HEK293T (cell line): ENCODE measurements around the gene CIC.

Experiments
- CTCF ChIA-PET: fragments of 350-600 bp; formaldehyde crosslinking; extraction: SDS; loops from one replicate; lab custom pipeline; 2021; ENCODE audit warnings: antibody characterized with exemption, inconsistent platforms; lab: Yijun Ruan, JAX
- POLR2A ChIA-PET: fragments of 350-600 bp; formaldehyde crosslinking; extraction: SDS; loops from one replicate; lab custom pipeline; 2020; ENCODE audit warnings: antibody characterized with exemption, inconsistent platforms; lab: Yijun Ruan, JAX
- DNase-seq: peaks from one replicate; pipeline ENCODE4 v3.0.0; 2012; ENCODE audit warnings: mixed read lengths; ENCODE audit errors: extremely low spot score
- ARNT ChIP-seq: fragments of 450-650 bp; IDR thresholded peaks from 2 replicates; pipeline ENCODE4 v1.6.1; 2017; ENCODE audit warnings: mild to moderate bottlenecking
- BHLHE40 ChIP-seq: fragments of 450-650 bp; IDR thresholded peaks from 2 replicates; pipeline ENCODE4 v1.6.1; 2016; ENCODE audit warnings: mild to moderate bottlenecking, moderate library complexity, borderline replicate concordance
- CTBP1 ChIP-seq: fragments of 450-650 bp; IDR thresholded peaks from 2 replicates; pipeline ENCODE4 v1.6.1; 2016; ENCODE audit warnings: borderline replicate concordance
- ELF4 ChIP-seq: fragments of 450-650 bp; IDR thresholded peaks from 2 replicates; pipeline ENCODE4 v1.6.1; 2017; ENCODE audit warnings: antibody characterized with exemption
- FOXA1 ChIP-seq: fragments of 450-650 bp; IDR thresholded peaks from 2 replicates; pipeline ENCODE4 v1.6.1; 2016; ENCODE audit warnings: mild to moderate bottlenecking
- FOXK2 ChIP-seq: fragments of 450-650 bp; IDR thresholded peaks from 2 replicates; pipeline ENCODE4 v1.6.1; 2016; ENCODE audit warnings: mild to moderate bottlenecking
- FOXM1 ChIP-seq: fragments of 450-650 bp; IDR thresholded peaks from 2 replicates; pipeline ENCODE4 v1.6.1; 2017; ENCODE audit warnings: mild to moderate bottlenecking, borderline replicate concordance
- HDGF ChIP-seq: fragments of 450-650 bp; IDR thresholded peaks from 2 replicates; pipeline ENCODE4 v1.6.1; 2017; ENCODE audit warnings: antibody characterized with exemption, borderline replicate concordance
- L3MBTL2 ChIP-seq: fragments of 450-650 bp; conservative IDR thresholded peaks from 2 replicates; pipeline ENCODE4 v1.6.1; 2016; ENCODE audit warnings: mild to moderate bottlenecking
- LEF1 ChIP-seq: fragments of 450-650 bp; IDR thresholded peaks from 2 replicates; pipeline ENCODE4 v1.6.1; 2017; ENCODE audit warnings: mild to moderate bottlenecking, borderline replicate concordance
- NFRKB ChIP-seq: fragments of 450-650 bp; IDR thresholded peaks from 2 replicates; pipeline ENCODE4 v1.6.1; 2016; ENCODE audit warnings: mild to moderate bottlenecking, moderate library complexity
- SP1 ChIP-seq: fragments of 450-650 bp; IDR thresholded peaks from 2 replicates; pipeline ENCODE4 v1.6.1; 2017
- SUZ12 ChIP-seq: fragments of 450-650 bp; IDR thresholded peaks from 2 replicates; pipeline ENCODE4 v1.6.1; 2016; ENCODE audit warnings: mild to moderate bottlenecking
- TARDBP ChIP-seq: fragments of 450-650 bp; IDR thresholded peaks from 2 replicates; pipeline ENCODE4 v1.6.1; 2016
- ZNF384 ChIP-seq: fragments of 450-650 bp; IDR thresholded peaks from 2 replicates; pipeline ENCODE4 v1.6.1; 2016
- TF ChIP-seq, protein P1 (sequence below): fragments of 450-650 bp; IDR thresholded peaks from 2 replicates; pipeline ENCODE4 v1.6.1; 2016

Gene CIC

DNA sequence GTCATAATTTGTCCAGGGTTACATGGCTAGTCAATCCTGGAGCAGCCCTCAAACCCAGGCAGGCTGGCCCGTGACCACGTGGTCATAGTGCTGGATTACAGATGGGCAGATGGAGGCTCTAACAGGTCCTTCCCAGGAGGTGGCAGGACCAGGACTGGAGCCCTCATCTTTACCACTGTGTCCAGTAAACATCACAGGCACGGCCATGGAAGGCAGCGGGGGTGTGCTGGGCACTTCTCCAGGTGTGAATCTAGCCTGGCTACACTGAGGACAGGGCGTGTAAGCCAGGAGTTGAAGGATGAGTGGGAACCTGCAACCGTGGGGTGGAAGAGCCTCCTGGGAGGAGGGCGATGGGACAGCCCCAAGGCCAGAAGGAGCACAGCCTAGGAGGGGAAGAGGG, 6.1 kb downstream of the CIC start:
- CTCF ChIA-PET = interaction anchor here (1.2 kb wide), 1 partner anchor 29 kb away, joined by 5 read pairs; no protein-coding TSS in a partner anchor
- POLR2A ChIA-PET = interaction anchor here (1.0 kb wide), 1 partner anchor 32 kb away, joined by 4 read pairs; the partner anchor contains the start of gene GSK3A
- TF ChIP-seq TARDBP (no peak), FOXA1 (no peak), LEF1 (no peak), NFRKB (no peak), SUZ12 (no peak), CTBP1 (no peak), BHLHE40 (no peak), ZNF384 (no peak), ELF4 (no peak), SP1 (no peak)
- TF ChIP-seq, protein P1, sequence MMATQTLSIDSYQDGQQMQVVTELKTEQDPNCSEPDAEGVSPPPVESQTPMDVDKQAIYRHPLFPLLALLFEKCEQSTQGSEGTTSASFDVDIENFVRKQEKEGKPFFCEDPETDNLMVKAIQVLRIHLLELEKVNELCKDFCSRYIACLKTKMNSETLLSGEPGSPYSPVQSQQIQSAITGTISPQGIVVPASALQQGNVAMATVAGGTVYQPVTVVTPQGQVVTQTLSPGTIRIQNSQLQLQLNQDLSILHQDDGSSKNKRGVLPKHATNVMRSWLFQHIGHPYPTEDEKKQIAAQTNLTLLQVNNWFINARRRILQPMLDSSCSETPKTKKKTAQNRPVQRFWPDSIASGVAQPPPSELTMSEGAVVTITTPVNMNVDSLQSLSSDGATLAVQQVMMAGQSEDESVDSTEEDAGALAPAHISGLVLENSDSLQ = no peak
- no peak for DNase-seq

DNA sequence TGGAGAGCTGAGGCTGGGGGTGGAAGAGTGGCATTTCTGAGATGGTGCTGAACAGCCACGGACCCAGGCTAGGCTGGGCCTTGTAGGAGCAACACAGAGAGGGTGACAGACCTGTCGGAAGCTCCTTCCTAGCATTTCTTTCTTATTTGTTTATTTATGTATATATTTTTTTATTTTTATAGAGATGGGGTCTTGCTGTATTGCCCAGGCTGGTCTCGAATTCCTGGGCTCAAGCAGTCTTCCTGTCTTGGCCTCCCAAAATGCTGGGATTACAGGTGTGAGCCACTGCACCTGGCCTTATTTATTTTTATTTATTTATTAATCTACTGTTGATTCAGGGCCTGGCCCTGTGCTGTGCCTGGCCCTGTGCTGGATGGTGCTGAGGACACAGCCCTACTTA, 6.5 kb downstream of the CIC start:
- no peak for DNase-seq
- POLR2A ChIA-PET = interaction anchor here (1.0 kb wide), 1 partner anchor 33 kb away, joined by 4 read pairs; the partner anchor contains the start of gene GSK3A
- CTCF ChIA-PET = interaction anchor here (1.2 kb wide), 1 partner anchor 29 kb away, joined by 5 read pairs; no protein-coding TSS in a partner anchor
- TF ChIP-seq TARDBP = no peak
- TF ChIP-seq FOXK2 = no peak
- no peak for TF ChIP-seq SP1
- no peak for TF ChIP-seq LEF1
- no peak for TF ChIP-seq ZNF384
- TF ChIP-seq, protein P1 = no peak
- TF ChIP-seq FOXA1 = no peak
- TF ChIP-seq NFRKB = no peak
- no peak for TF ChIP-seq ARNT
- TF ChIP-seq HDGF = no peak
- TF ChIP-seq L3MBTL2 = no peak
- no peak for TF ChIP-seq BHLHE40
- TF ChIP-seq ELF4 = no peak
- TF ChIP-seq SUZ12 = no peak
- TF ChIP-seq FOXM1 = no peak
- no peak for TF ChIP-seq CTBP1

DNA sequence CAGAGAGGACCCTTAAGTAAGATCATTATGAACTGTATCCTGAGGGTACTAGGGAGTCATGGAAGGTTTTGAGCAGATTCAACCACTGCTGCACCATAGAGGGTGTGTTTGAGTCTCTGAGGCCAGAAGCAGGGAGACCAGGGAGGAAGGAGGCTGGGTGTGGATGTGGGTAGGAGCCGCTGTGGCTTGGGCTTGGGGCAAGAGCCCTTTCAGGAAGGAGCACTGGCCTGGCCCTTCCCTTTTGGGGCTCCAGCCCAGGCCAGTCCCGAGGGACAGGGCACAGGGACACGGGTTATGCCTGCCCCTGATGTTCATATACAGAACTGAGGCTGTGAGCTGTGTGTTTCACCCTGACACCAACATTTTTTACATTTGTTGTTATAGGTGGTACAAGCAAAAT, 7.2 kb downstream of the CIC start:
- no peak for TF ChIP-seq FOXK2
- TF ChIP-seq CTBP1 = no peak
- no peak for TF ChIP-seq SP1
- no peak for TF ChIP-seq TARDBP
- no peak for TF ChIP-seq LEF1
- no peak for TF ChIP-seq L3MBTL2
- TF ChIP-seq HDGF = no peak
- TF ChIP-seq, protein P1 = no peak
- no peak for TF ChIP-seq ZNF384
- TF ChIP-seq ELF4 = no peak
- TF ChIP-seq FOXM1 = no peak
- TF ChIP-seq NFRKB = no peak
- TF ChIP-seq FOXA1 = no peak
- DNase-seq = no peak
- ChIA-PET CTCF (no interaction called here), POLR2A (no interaction called here)

DNA sequence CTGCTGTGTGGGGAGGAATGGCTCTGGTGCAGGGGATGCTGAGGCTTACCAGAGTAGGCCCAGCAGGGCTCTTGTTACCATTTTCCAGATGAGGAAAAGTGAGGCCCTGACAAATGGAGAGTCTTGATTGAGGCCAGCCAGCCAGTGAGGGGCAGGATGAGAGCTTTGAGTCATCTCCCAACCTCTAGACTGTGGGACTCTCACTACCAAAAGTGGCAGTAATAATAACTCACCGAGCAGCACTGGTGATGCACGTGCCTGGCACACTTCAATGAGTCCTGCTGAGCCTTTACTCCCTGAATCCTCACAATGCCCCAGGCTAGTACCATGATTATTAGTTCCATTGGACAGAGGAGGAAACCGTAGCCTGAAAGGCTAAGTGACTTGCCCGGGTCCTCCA, 7.8 kb downstream of the CIC start:
- ChIA-PET CTCF (no interaction called here), POLR2A (interaction anchor here (1.1 kb wide), 1 partner anchor 25 kb away, joined by 3 read pairs; no protein-coding TSS in a partner anchor)
- no peak for TF ChIP-seq FOXK2
- DNase-seq = no peak

DNA sequence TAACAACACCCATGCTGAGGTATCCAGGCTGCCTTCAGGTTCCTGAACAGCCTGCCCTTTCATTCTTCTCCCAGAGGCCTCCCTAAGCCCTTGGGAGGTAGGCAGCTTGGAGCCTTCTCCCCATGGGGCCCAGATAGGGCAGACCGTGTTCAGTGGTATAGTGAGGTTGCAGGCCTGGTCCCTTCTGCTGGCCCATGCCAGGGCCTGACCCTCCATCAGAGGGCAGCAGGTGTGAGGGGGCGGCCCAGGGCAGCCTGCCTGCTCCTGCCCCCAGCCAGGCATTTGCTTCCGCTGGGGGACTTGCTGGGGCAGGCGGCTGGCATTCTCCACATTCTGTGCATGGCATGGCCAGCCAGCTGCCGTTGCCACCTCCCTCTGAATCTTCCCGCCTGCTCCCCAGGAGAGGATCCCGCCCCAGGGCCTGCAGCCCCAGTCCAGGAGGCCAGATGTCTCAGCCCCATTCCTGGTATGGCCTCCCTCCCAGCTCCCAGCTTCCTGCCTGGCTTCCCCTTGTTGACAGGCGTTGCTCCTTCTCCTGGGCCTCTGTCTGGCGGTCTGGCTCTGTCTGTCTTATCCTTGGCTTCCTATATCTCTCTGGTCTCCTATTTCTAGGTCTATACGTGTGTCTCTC, 8.9 kb downstream of the CIC start:
- no peak for DNase-seq

More for the DNA sequence above, 8.9 kb downstream of the CIC start:
- TF ChIP-seq TARDBP (no peak), SP1 (no peak), FOXM1 (no peak), CTBP1 (no peak), ZNF384 (no peak), ARNT (no peak), FOXA1 (no peak), L3MBTL2 (no peak), FOXK2 (no peak), NFRKB (no peak)
- TF ChIP-seq, protein P1 = no peak
- POLR2A ChIA-PET = interaction anchor here (1.1 to 6.3 kb wide), 3 partner anchors 27 to 39 kb away, joined by 3 to 140 read pairs (median 6); partner anchors contain the start of gene GSK3A
- CTCF ChIA-PET = interaction anchor here (2.9 kb wide), 1 partner anchor 32 kb away, joined by 53 read pairs; no protein-coding TSS in a partner anchor
